Dermis microvascular lymphatic vessel endothelial cell (primary cell): ENCODE data around the gene SORL1-AS1.

ENCODE experiments used
- DNase-seq, 2 donors: peaks; one replicate each; pipeline versions ENCODE4 v3.0.0 to v3.0.0-alpha.2; 2010; ENCODE audit warnings: low read depth in 2 of 2

The SORL1-AS1 gene

DNA sequence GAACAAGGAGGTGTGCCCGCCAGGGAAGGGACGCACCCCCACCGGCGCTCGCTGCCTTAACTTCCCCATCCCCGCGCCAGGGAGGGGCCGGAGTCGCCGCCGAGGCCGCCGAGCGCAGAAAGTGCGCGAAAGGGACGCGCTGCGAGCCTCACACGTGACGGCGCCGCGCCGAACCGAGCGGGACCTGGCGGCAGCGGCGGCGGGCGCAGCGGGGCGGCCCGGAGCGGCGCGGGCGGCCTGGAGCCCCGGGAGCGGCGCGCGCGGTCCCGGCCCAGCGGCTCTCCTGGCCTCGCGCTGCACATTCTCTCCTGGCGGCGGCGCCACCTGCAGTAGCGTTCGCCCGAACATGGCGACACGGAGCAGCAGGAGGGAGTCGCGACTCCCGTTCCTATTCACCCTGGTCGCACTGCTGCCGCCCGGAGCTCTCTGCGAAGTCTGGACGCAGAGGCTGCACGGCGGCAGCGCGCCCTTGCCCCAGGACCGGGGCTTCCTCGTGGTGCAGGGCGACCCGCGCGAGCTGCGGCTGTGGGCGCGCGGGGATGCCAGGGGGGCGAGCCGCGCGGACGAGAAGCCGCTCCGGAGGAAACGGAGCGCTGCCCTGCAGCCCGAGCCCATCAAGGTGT, 670 bp downstream of the SORL1-AS1 start, which contains the start of gene SORL1:
Gene SORL1 (plus strand): TSS at position 329 of the 623 bp plus-strand sequence. CDS start 18 bp downstream, at position 347.
- DNase-seq, result peak in 1 of 2 donors; percentile 34

DNA sequence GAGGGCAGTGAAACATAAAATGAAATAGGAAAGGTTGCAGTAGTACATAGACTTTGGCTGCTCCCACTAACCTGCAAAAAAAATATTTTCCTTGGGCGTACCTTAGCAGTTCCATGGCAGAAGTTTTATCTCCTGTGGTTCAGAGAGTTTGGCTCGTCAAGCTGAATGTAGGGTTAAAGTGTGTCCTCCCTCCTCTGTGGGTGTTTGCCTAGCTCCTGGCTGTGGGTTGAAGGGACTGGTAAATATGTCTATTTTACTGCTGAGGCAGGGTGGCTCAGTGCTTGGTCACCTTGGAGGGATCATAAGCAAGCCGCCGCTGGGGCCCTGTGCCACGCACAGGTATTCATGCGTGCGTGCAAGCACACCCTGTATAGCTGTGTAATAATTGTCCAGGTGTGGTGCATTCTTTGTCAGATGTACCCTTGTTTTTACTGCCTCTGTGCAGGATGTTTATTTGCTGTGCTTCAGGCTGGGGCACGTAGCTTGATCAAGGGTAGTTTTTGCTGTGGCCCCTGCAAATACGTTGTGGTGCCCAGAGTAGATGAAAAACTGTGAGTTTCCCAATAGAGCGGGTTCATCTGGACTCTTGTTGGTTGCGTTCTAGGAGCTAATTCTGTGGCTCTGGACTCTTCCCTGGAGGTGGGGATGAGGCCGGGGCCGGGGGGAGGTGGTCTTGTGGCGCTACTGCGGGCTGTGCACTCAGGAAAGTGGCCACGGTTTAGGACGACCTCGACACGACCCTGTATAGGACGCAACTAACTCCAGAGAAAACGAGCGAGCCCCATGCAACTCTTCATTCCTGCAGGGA, 1.4 kb downstream of the SORL1-AS1 start:
- DNase-seq, result no peak

DNA sequence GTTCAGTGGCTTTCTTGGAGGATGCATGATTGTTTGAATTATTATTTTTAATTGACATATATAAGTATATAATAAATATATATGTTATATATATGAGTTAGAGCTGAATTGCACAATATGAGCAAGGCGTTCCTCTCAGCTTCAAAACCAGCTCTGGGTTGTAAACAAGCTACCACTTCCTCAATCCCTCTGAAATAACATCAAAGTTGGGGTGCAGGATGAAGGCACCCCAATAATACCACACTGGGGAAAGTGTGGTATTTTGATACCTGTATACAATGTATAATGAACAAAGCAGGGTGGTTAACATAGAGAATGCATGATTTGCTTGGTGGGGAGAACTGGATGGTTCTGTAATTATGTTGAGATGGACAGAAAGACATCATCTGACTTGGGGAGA, 2.4 kb downstream of the SORL1-AS1 start:
- no peak for DNase-seq

DNA sequence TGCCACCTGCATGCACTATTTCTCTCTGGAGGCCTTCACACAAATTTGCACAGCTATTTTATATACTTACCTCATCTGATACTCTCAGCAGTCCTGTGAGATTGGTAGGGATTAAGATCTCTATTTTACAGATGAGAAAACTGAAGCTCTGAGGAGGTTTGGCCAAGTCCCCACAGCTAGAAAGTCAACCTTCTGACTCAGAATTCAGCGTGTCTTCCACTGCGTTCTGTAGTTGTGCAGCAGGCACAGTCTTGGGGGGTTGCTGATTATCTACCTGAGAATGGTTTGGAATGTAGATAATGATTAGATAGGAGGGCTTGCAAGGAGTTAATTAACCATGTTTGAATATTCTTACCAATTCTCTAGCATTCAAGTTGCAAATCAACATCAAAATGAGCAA, 3.1 kb downstream of the SORL1-AS1 start:
- no peak for DNase-seq

DNA sequence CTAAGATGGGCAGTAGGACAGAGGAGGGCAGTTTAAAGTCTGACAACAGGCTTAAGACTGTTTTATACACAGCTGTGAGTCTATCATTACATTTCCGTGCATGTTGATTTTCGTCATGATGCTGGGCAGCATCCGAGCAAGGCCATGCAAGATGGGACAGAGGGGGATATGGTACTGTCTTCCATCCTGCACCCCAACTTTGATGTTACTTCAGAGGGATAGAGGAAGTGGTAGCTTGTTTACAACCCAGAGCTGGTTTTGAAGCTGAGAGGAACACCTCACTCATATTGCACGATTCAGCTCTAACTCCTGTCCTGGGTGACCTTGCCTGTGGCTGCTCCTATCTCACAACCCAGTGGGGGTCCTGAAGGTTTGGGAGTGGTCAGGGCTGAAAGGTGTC, 3.6 kb downstream of the SORL1-AS1 start:
- no peak for DNase-seq

DNA sequence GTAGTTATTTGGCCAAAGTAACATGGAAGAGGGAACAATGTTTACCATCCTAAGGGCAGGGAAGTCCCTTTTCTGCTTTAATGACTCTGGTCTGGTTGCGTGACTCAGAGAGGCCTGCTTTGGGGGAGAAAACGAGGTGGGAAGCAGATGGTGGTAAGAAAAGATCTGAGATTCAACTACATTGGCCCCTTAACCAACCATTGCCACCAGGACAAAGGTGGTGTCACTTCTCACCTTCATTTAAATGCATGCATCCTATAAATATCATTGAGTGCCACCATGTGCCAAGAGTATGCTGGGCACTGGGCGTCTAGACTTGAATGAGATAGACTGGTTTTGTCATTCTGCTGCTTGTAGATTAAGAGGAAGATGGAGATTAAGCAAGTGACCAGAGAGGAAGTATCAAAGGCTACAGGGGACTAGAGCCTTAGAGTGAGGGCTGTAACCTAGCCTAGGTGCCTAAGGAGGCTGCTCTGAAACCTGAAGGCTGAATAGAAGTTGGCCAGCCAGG, 4.3 kb downstream of the SORL1-AS1 start:
- DNase-seq, result no peak

DNA sequence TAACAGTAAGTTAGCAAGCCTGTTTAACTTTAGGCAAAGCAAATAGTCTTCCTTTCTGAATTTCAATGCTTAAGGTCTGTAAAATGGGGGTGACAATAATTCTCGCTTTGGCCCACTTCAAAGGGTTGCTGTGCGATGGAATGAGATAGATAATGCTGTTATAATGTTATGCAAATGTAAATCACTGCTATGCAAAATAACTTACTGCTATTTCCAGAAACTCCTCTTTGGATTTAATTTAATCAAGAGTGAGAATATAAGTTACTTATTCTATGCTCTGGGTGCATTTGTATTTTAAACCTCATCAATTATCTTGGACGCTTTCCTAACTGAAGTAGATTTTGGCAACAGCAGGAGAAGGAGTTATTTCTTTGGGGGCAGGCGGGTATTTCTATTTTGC, 4.8 kb downstream of the SORL1-AS1 start:
- DNase-seq, result no peak

DNA sequence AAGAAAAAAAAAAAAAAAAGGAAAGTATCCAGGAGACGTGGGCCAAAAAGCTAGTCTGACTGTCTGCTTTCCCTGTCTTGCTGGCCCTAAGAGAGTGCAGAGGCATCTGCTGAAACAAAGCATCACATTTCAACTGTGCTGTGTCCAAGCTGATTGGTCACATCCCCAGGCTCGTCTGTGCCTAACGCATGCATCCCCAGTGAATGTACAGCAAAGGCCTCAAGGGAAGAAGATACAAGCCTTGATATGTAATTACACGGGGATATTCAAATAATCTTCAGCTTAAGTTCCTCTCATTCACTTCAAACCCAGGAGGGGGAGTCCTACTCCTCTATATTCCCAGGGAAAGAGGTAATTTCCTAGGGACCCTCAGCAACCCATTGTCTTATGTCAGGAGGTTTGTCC, 6.0 kb downstream of the SORL1-AS1 start:
- DNase-seq, result peak in 1 of 2 donors; percentile 5

DNA sequence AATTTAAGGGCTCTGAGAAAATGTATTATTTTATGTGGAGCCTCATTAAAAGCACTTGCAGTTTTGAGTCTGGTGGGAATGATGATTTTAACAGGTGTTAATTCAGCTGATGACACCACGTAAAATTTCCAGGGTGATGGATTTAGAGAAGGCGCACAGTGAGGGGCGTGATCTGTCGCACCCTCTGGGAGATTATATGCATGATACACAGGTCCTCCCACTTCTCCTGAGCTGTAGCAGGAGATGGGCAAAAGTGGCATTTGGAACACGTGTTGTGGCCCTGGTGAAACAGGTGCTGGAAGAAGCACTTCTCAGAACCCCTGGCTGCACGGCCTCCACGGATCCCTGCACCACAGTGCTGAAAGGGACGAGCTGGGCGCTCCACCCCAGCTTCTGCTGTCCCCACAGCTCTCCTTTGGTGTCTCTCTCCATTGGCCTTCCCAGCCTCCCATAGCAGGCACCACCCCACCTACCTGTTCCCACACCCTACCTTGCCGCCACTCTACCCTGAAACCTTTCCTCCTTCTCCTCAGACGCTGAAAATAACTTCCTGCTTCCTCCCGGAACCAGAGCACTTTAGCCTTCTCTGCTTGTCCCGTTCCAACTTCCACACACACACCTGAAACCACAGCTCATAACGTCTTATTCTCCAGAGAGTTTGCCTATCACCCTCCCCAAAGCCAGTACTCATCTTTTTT, 7.5 kb downstream of the SORL1-AS1 start:
- DNase-seq, result no peak

DNA sequence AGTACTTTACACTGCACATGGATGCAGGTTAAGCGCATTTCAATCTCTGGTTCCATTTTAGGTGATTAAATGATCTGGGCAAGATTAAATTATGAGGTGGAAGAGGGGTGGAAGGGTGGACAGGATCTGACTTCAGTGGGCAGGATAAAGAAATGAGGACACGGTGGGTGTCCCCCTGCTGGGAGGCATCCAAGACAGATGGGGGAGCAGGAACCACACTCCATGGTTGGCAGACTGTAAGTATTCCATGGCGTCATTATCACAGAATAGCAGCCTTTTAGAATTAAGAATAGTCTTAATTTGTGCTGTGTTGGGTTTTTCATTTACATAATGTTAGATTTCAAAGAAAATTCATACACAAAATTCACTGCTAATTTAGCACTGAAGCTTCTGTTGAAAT, 8.2 kb downstream of the SORL1-AS1 start:
- DNase-seq, result no peak

DNA sequence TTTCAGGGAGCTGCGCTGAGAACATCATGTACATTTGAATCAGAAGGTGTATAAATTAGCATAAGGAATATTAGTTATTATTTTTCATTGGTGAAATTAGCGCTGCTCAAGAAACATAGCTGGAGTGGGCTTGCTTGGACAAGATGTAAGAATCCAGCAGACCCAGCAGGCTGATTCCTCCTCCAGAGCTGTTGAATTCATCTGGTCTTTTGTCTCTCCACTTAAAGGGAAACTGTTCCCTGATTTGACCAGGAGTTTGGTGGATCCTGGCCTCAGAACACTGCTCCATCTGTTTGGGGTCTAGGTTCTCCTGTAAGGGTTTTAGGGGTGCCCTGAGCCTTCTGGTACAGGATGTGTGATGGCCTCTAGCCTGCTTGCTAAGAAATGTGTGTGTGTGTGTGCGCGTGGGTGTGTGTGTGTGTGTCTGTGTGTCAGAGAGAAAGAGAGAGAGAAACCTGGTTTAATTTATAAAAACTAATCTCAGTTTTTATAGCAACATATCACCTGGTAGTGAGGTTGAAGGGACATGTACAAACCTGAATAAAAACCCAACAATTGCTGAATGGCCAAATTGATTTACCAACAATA, 9.0 kb downstream of the SORL1-AS1 start:
- DNase-seq, result no peak

DNA sequence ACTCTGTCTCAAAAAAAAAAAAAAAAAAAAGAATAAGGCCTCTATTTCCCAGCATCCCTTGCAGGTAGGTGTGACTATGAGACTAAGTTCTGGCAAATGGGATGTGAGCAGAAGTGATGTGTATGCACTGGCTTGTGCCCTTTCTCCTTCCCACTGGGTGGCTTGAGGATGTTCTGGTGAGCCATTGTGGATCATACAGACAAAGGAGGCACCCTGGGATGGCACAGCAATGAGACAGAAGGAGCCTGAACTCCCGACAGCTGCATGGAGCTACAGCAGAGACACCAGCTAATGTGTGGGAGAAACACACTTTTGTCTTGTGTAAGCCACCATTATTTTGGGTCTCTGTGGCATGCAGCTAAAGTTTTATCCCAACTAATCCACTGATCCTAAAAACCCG, 11.2 kb downstream of the SORL1-AS1 start:
- no peak for DNase-seq

DNA sequence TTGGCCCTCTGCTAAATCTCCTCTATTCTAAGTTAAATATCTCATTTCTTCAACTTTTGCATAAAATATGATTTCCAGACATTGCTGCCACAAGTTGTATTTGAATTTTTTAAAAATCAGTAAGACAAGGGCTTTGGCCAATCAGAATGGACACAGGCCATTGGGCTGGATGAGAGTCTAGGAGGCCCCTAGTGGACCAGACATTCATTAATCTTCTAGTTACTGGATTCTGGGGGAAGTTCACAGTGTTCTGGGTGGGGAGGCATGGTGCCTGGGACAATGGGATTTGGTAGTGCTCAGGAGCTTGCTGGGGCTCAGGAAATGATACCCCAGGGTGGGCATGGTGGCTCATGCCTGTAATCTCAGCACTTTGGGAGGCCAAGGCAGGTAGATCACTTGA, 13.0 kb downstream of the SORL1-AS1 start:
- no peak for DNase-seq

DNA sequence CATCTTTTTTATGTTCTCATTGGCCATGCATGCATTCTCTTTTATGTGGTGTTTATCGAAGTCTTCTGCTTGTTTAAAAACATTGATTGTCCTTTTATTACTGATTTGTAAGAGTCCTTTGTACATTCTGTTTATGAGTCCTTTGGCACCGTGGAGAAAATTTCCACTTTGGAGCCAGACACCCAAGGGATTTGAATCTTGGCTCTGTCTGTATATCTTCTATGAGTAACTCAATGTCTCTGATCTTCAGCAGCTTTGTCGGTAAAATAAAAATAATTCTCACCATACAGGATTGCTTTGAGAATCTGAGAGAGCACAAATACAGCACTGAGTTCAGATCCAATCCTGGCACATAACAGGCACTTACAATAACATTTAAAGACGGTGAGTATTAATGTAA, 13.4 kb downstream of the SORL1-AS1 start:
- no peak for DNase-seq

DNA sequence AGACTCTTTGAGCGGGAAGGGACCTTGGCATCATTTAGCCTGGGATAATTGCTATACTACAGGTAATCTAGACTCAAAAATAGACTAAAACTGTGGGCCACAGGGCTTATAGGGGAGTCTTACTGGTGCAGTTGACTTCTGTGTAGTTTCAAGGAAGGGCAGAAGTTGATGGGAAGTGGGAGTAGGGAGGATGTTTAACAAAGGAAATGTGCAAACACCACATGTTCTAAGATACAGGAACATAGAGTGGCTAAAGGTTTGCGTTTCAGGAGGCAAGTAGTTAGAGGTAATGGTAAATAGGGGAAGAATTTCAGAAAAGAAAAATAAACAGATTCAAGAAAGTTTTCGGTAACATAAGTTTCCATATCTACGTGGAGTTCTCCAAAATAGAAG, 15.1 kb downstream of the SORL1-AS1 start:
- no peak for DNase-seq

DNA sequence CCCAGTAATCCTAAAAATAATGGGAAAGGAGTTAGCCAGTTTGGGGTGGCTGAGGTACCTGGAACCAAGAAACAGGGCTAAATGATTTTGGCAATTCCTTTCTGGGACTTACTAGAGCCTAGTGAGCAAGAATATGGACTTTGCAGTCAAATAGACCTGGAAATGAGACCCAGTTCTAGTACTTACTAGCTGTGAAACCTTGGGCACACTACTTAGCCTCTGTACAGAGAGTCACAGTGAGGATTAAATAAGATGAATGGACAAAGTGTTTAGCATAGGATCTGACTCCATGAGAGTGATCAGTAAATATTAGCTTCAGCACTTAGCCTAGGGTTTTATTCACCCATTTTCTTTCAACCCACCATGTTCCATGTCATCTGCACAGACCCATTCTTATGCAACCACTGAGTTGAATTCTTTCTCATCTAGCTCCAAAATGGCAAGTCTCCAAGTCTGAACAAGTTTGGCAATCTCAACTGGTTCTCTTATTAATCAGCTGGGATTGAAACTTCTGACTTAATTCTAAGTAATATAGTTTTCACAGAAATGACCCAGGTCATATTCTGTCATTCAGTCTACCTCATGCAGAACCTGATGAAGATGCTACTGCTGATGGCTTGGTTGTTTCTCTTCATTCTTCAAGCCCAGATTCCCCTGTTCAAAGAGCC, 15.6 kb downstream of the SORL1-AS1 start:
- DNase-seq, result no peak

DNA sequence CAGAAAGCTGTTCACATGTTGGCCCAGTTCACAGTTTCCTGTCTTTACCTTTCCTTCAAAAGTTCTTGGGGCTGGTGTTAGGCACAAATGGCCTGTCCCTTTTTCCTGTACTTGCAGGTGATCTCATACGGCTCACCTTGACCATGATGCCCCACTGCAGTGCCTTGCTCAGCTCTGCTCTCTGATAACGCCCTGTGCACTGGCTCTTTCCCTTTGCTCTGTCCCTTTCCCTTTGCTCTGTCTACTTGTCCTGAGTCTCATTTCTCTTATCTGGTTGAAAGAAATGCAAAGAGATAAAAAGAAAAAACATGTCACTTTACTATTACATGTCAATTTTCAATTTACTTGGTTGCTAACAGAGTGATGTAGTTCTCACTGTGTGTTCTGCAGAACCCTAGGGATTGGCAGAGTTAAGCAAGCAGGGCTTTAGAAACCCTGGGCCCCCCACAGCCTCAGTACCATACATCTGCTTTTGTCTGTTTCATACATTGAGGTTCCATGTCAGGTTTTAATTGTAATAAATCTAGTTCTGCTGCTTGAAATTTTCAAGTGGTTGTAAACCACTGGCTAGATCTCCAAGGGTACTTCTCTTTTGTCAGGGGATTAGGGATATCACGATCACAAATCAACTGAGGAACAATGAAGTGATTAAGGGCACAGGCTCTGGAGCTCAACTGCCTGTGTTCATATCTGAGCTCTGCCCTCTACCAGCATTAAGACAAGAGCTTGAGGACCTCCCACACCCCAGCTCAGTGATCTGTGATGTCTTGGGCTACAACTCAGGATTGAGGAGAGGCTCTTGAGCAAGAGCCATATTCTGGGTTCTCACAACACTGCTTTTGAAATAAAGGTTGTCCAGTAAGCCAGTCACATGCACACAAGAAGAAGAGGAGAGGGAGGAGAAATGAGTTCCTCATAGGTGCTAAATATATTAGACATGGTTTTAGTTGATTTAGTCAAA, 16.9 kb downstream of the SORL1-AS1 start:
- no peak for DNase-seq

DNA sequence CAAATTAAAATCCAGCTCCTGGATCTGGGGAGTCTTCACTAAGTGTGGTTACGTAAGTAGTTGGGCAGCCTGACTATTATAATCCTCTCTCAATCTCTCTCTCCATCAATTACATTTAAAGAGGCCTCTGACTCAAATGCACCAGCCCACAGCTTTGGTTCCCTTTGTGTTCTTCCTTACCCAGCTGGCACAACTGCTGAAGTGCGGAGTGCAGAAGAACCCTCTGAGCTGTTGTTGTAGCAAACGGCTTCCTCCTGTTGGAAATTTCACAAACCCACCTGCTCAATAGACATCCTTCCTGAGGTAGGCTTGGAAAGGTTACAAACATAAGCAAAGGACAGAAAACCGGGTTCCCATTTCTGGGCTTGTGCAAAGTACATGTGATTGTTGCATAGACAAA, 17.6 kb downstream of the SORL1-AS1 start:
- no peak for DNase-seq

DNA sequence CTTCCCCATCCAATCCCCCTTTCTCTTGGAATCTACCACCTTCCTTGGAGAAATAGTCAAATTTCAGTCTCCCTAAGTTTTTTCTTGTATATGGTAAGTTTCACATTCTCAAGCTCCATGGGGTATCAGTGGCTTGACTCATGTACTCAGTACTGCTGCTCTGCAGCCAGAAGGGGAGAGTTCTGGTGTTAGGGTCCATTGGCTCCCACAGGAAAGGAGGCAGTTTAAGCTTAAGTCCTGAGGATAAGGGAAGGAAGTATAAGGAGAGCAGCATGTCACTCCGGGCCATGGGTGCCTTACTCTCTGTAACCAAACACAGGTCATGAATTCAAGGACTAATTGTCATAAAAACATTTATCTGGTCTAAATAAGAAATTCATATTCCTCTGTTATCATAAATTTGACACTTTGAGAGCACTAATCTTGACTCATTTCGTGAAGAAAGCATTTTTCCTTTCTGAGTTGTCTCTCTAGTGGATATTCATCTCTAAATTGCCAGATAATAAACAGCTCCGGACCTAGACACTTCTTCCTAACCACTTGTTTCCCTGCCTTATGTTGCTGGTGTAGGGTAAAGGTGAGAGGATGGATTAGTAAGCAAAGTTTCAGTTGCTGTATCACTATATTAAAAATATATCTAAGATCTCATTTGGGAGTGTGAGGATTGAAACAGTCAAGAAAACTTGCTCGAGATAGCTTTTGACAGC, 20.8 kb downstream of the SORL1-AS1 start:
- no peak for DNase-seq

DNA sequence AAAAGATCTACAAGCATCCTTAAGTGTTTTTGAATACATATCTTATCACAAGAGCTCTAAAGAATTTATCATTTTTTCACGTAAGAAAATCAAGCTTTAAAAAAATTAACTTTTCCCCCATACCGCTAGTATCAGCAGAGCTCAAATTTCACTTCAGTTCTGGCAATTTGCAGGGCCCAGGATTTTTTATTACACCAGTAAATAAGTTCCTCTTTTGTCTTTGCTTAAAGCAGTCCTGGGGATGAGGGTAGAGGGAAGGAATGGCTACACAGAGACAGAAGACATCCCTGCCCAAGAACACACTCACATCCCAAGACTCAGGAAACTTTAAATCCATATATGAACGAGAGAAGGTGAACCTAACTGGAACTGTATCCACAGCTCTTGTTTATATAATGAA, 23.2 kb downstream of the SORL1-AS1 start:
- DNase-seq, result no peak
